Smooth muscle cell (in vitro differentiated cells): Measurements from ENCODE around the gene DLG2. TPM values are rescaled to one million over a fixed set of nuclear protein-coding genes. Genes with fewer than 3 reads are reported as not detected.

Experiments
- DNase-seq: peaks from one replicate; lab custom pipeline; 2025; ENCODE audit not compliant: unreplicated experiment; lab: John Stamatoyannopoulos, UW
- H2AFZ ChIP-seq: fragments of 200-600 bp; sonication (generic); 2 replicates; pipeline ENCODE4 v1.6.0; 2016; ENCODE audit warnings: antibody characterized with exemption, low read depth, mild to moderate bottlenecking
- H3F3A ChIP-seq: fragments of 200-600 bp; sonication (generic); 2 replicates; pipeline ENCODE4 v1.6.0; 2017; ENCODE audit warnings: antibody characterized with exemption, low read depth
- H3K27ac ChIP-seq: fragments of 200-600 bp; sonication (generic); 2 replicates; pipeline ENCODE4 v1.5.1; 2016; ENCODE audit warnings: low read depth, mild to moderate bottlenecking
- H3K27me3 ChIP-seq: fragments of 200-600 bp; sonication (generic); 2 replicates; pipeline ENCODE4 v1.6.1; 2016; ENCODE audit warnings: low read depth, mild to moderate bottlenecking
- H3K36me3 ChIP-seq: fragments of 200-600 bp; sonication (generic); 2 replicates; pipeline ENCODE4 v1.5.1; 2016; ENCODE audit warnings: low read depth
- H3K4me1 ChIP-seq: fragments of 200-600 bp; sonication (generic); 2 replicates; pipeline ENCODE4 v1.5.1; 2016; ENCODE audit warnings: low read depth
- H3K4me2 ChIP-seq: fragments of 200-600 bp; sonication (generic); 2 replicates; pipeline ENCODE4 v1.6.0; 2016; ENCODE audit warnings: mild to moderate bottlenecking
- H3K4me3 ChIP-seq: fragments of 200-600 bp; sonication (generic); 2 replicates; pipeline ENCODE4 v1.5.1; 2016; ENCODE audit warnings: mild to moderate bottlenecking
- H3K79me2 ChIP-seq: fragments of 200-600 bp; sonication (generic); 2 replicates; pipeline ENCODE4 v1.6.0; 2016; ENCODE audit warnings: low read depth, mild to moderate bottlenecking
- H3K9ac ChIP-seq: fragments of 200-600 bp; sonication (generic); 2 replicates; pipeline ENCODE4 v1.6.0; 2016; ENCODE audit warnings: low read depth
- H3K9me3 ChIP-seq: fragments of 200-600 bp; sonication (generic); replicated peaks from 2 replicates; pipeline ENCODE4 v1.5.1; 2016; ENCODE audit warnings: low read depth
- H4K20me1 ChIP-seq: fragments of 200-600 bp; sonication (generic); 2 replicates; pipeline ENCODE4 v1.6.0; 2016; ENCODE audit warnings: low read depth
- CTCF ChIP-seq: fragments of 200-600 bp; sonication (generic); IDR thresholded peaks from 2 replicates; pipeline ENCODE4 v1.5.1; 2017; ENCODE audit warnings: borderline replicate concordance, mild to moderate bottlenecking, antibody characterized with exemption; ENCODE audit not compliant: insufficient read depth, poor library complexity, severe bottlenecking
- WGBS: methylation state at CpG from one replicate; pipeline ENCODE4 v1.1.7; 2016; ENCODE audit warnings: low lambda C conversion rate; 5-methylcytosine and 5-hydroxymethylcytosine counted together
- polyA plus RNA-seq: library from polyadenylated mRNA; unstranded; fragments of >200 nt; fragmentation: Nextera tagmentation; extraction: Ambion mirVana; gene quantifications from 2 replicates; pipeline ENCODE4 v1.2.1, GENCODE V29; 2016
- total RNA-seq: library from RNA; depleted of rRNA; stranded (reverse); fragments of >200 nt; gene quantifications from 2 replicates; pipeline ENCODE4 v1.2.3, GENCODE V29; 2014

DLG2 gene
- total and polyA plus RNA-seq, 2 experiments from 2014 or later = 0.74 to 1.1 TPM

- no peak overlapping the region for H3K4me2 ChIP-seq
- H3K27me3 ChIP-seq = no peaks in the 10 kb centered on the region
- H4K20me1 ChIP-seq = no peaks in the 10 kb centered on the region
- H2AFZ ChIP-seq = no peak overlapping the region
- H3F3A ChIP-seq = no peaks in the 10 kb centered on the region
- no peak overlapping the region for H3K4me3 ChIP-seq
- H3K27ac ChIP-seq = no peak overlapping the region
- no peaks in the 10 kb centered on the region for H3K9me3 ChIP-seq
- no peak overlapping the region for H3K9ac ChIP-seq
- no peaks in the 10 kb centered on the region for H3K79me2 ChIP-seq
- no peak for TF ChIP-seq CTCF
- H3K4me1 ChIP-seq = no peaks in the 10 kb centered on the region
- 89% methylated on average over 1 of the region's 1 CpG for WGBS
- no peaks in the 10 kb centered on the region for H3K36me3 ChIP-seq
- no peak for DNase-seq
Measured at GRCh38 chr11:85318573-85318972, 308.6 kb downstream of the DLG2 start.

GRCh38 chr11:85316967-85317366 is 310.2 kb downstream of the DLG2 start:
- H3K27ac ChIP-seq = no peak overlapping the region
- H4K20me1 ChIP-seq = no peaks in the 10 kb centered on the region
- H3K36me3 ChIP-seq = no peaks in the 10 kb centered on the region
- no peak overlapping the region for H3K4me3 ChIP-seq
- no peaks in the 10 kb centered on the region for H3K9me3 ChIP-seq
- no peak for DNase-seq
- H2AFZ ChIP-seq = no peak overlapping the region
- TF ChIP-seq CTCF = no peak
- no peak overlapping the region for H3K9ac ChIP-seq
- no peaks in the 10 kb centered on the region for H3K4me1 ChIP-seq
- WGBS = 89% methylated on average over 5 of the region's 5 CpGs
- H3K4me2 ChIP-seq = no peak overlapping the region
- H3K27me3 ChIP-seq = no peaks in the 10 kb centered on the region
- no peaks in the 10 kb centered on the region for H3K79me2 ChIP-seq
- no peaks in the 10 kb centered on the region for H3F3A ChIP-seq

GRCh38 chr11:85313741-85314140 is 313.4 kb downstream of the DLG2 start:
- Histone ChIP-seq H4K20me1 (no peaks in the 10 kb centered on the region), H3K27me3 (no peaks in the 10 kb centered on the region), H3K9ac (no peak overlapping the region), H3K27ac (no peak overlapping the region), H3K36me3 (no peaks in the 10 kb centered on the region), H3K79me2 (no peaks in the 10 kb centered on the region), H3K4me2 (no peak overlapping the region), H2AFZ (no peak overlapping the region), H3K4me1 (no peaks in the 10 kb centered on the region), H3K4me3 (no peak overlapping the region), H3F3A (no peaks in the 10 kb centered on the region), H3K9me3 (no peaks in the 10 kb centered on the region)
- DNase-seq = no peak
- TF ChIP-seq CTCF = no peak

- WGBS = 96% methylated on average over 2 of the region's 2 CpGs
- Histone ChIP-seq H2AFZ (no peak overlapping the region), H3K79me2 (no peaks in the 10 kb centered on the region)
Measured at GRCh38 chr11:85310479-85310878, 316.7 kb downstream of the DLG2 start.

More at GRCh38 chr11:85310479-85310878, 316.7 kb downstream of the DLG2 start:
- H3K4me2 ChIP-seq = no peak overlapping the region
- no peak for TF ChIP-seq CTCF
- H3K27me3 ChIP-seq = no peaks in the 10 kb centered on the region
- DNase-seq = no peak
- no peak overlapping the region for H3K27ac ChIP-seq
- no peaks in the 10 kb centered on the region for H3K36me3 ChIP-seq
- H4K20me1 ChIP-seq = no peaks in the 10 kb centered on the region
- no peaks in the 10 kb centered on the region for H3F3A ChIP-seq
- H3K9me3 ChIP-seq = no peaks in the 10 kb centered on the region
- H3K4me1 ChIP-seq = no peaks in the 10 kb centered on the region
- no peak overlapping the region for H3K4me3 ChIP-seq
- H3K9ac ChIP-seq = no peak overlapping the region
